ENCODE results near the gene CCNI.

DNA sequence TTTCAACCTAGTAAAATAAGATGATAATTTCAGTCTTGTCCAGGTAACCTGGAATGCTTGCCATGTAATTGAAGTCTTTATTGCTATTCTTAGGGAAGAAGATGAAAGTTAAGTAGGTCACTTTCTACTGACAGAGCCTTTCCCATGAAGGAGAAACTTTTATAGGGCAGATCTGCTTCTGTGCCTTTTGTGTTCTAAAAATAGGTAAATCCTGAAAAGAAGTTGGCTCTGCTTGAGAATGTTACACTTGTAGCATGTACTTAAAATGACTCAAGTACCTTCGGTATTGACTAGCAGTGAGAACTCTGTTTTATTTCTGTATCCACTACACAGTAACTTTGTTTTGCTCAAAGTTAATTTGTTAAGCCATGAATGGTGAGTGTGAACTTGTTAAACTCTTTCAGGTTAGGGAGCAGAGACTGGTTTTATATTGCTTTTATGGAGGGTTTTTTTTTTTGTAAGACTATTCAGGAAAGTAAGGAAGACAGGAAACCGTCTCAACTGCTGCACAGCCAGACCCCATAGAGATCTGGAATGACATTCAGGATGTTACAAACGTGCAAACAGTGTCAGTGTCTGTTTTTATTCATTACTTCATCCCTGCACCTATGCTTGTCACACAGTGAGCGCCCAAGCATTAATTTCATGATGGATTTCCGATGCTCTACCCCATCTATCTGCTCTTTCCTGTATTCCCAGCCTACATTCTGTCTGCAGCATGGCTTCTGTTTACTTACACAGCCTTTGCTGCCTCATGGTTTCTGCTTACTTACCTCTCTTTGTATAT, 73.3 kb downstream of the CCNI start:
- TF ChIP-seq, protein P1, sequence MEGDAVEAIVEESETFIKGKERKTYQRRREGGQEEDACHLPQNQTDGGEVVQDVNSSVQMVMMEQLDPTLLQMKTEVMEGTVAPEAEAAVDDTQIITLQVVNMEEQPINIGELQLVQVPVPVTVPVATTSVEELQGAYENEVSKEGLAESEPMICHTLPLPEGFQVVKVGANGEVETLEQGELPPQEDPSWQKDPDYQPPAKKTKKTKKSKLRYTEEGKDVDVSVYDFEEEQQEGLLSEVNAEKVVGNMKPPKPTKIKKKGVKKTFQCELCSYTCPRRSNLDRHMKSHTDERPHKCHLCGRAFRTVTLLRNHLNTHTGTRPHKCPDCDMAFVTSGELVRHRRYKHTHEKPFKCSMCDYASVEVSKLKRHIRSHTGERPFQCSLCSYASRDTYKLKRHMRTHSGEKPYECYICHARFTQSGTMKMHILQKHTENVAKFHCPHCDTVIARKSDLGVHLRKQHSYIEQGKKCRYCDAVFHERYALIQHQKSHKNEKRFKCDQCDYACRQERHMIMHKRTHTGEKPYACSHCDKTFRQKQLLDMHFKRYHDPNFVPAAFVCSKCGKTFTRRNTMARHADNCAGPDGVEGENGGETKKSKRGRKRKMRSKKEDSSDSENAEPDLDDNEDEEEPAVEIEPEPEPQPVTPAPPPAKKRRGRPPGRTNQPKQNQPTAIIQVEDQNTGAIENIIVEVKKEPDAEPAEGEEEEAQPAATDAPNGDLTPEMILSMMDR (IDR thresholded peaks at IDR 0.05; ENCODE audit: borderline replicate concordance, extremely low read depth, low read length, poor library complexity, severe bottlenecking), result no peak
- no peak for TF ChIP-seq EZH2 (IDR thresholded peaks at IDR 0.05; ENCODE audit: borderline replicate concordance, low read depth, low read length, severe bottlenecking)

All from DND-41 (cell line).